ENCODE measurements around the gene NHEJ1.

The NHEJ1 gene

DNA sequence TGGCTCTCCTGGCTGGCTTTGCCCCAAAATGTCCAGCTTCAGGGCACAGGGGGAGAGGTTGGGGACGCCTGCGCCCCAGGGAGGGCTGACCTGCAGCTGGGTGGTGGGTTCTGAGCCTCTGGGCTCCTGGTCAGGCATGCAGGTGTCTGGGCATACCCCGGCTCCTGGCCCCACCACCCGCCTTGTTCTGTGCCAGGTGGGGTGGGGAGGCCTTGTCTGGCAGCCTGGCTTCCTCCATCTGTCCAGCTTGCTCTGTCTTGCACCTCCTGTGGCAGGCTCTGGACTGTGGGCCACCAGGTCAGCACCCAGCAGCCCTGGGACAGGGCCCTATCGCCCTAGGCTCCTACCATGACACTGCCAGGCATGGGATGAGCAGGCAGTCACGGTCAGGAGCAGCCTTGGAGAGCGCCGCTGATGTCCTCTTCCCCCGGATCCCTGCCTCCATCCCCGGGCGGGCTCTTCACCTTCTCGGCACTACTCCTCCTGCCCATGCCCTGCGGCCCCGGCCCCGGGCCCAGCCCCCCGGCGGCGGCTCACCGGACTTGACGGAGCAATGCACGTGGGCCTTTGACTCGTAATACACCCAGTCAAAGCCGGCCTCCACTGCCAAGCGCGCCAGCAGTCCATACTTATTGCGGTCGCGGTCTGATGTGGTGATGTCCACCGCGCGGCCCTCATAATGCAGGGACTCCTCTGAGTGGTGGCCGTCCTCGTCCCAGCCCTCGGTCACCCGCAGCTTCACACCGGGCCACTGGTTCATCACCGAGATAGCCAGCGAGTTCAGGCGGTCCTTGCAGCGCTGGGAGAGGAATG lies 103.5 kb downstream of the NHEJ1 start:
- Mint-ChIP-seq H3K4me3 (no peak overlapping the region), H3K4me1 (no peaks in the 10 kb centered on the region), H3K9me3 (no peaks in the 10 kb centered on the region), H3K36me3 (ENCODE audit: low read depth) (no peaks in the 10 kb centered on the region), H3K27me3 (ENCODE audit: low read depth, poor library complexity) (peaks cover 93% of the 10 kb centered on the region), H3K27ac (no peak overlapping the region)
- DNase-seq, result peak; percentile 22
- TF ChIP-seq, protein P1, sequence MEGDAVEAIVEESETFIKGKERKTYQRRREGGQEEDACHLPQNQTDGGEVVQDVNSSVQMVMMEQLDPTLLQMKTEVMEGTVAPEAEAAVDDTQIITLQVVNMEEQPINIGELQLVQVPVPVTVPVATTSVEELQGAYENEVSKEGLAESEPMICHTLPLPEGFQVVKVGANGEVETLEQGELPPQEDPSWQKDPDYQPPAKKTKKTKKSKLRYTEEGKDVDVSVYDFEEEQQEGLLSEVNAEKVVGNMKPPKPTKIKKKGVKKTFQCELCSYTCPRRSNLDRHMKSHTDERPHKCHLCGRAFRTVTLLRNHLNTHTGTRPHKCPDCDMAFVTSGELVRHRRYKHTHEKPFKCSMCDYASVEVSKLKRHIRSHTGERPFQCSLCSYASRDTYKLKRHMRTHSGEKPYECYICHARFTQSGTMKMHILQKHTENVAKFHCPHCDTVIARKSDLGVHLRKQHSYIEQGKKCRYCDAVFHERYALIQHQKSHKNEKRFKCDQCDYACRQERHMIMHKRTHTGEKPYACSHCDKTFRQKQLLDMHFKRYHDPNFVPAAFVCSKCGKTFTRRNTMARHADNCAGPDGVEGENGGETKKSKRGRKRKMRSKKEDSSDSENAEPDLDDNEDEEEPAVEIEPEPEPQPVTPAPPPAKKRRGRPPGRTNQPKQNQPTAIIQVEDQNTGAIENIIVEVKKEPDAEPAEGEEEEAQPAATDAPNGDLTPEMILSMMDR (IDR thresholded peaks at IDR 0.05), result no peak

DNA sequence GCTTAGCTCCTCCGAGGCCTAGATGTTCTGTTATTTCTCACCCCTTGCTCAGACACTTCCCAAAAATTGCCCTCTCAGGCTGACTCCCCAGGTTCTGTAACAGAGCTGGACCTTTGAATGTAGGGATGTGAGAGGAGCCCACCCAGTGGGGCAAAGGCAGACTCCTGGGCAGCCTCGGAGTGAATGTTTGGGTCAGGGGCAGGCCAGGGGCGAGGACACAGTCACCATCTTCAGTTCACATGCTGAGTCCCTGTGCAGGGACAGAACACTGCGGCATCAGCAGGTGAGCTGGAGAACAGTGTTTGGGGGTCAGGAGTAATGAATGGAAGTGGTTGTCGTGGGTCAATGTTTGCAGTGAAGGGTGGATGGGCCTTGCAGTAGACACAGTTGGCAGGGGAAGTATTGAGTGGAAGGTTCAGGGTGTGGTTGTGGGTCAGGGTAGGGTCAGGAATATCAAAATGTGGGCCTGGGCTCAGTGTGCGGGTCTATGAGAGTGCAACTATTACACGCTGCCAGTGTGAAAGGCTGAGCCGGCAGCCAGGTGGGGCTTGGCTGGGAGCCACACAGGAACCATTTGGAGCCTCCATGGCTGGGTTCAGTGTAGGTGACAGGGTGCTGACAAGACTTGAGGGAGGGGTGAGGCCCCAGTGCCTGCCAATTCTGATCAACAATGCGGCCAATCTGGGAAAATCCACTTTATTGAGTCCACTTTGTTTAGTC lies 104.3 kb downstream of the NHEJ1 start:
- Mint-ChIP-seq H3K4me3 (no peak overlapping the region), H3K36me3 (ENCODE audit: low read depth) (no peaks in the 10 kb centered on the region), H3K27ac (no peak overlapping the region), H3K9me3 (no peaks in the 10 kb centered on the region), H3K4me1 (no peaks in the 10 kb centered on the region), H3K27me3 (ENCODE audit: low read depth, poor library complexity) (peaks cover 93% of the 10 kb centered on the region)
- TF ChIP-seq, protein P1 (IDR thresholded peaks at IDR 0.05), result no peak
- DNase-seq, result no peak

DNA sequence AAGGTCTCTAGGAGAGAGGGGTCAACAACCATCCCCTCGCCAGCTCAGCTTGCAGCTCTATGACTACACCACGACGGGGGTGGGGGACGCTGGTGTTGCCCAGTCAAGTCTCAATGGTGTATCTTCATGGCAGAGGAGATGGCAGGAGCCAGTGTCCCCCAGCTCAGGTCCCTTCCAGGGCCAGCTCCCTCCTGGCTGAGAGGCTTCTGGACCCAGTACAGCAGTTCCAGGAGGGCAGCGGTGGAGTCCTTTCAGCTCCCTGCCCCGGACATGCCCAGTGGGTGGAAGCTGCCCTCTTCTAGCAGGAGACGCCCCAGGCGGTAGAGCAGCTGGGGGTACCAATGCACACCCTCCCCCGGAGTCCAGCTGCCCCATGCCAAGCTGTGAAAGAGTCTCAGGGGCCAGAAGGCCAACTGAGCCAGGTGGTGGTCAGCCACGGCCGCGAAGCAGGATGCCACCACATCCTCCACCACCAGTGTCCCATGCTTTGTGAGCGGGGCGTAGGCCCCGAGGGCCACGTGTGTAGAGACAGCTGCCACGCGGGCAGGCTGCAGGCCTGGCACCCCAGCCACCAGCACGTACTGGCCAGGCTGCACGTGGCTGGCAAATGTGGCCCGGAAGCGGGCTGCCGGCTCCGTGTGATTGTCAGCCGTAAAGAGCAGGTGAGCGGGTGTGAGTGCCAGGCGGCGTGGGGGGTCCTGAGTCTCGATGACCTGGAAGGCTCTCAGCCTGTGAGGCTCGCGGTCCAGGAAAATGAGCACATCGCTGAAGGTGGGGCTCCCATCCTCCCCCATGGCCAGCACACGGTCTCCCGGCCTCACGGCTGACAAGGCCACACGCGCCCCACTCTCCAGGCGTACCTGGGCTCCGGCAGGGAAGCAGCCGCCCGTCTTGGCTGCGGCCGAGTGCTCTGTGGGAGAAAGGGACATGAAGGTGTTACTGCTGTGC lies 105.4 kb downstream of the NHEJ1 start:
- Mint-ChIP-seq H3K4me1 (no peaks in the 10 kb centered on the region), H3K27ac (no peak overlapping the region), H3K36me3 (ENCODE audit: low read depth) (no peaks in the 10 kb centered on the region), H3K27me3 (ENCODE audit: low read depth, poor library complexity) (peaks cover 100% of the 10 kb centered on the region), H3K9me3 (no peaks in the 10 kb centered on the region), H3K4me3 (no peak overlapping the region)
- TF ChIP-seq, protein P1 (IDR thresholded peaks at IDR 0.05), result no peak
- DNase-seq, result no peak

DNA sequence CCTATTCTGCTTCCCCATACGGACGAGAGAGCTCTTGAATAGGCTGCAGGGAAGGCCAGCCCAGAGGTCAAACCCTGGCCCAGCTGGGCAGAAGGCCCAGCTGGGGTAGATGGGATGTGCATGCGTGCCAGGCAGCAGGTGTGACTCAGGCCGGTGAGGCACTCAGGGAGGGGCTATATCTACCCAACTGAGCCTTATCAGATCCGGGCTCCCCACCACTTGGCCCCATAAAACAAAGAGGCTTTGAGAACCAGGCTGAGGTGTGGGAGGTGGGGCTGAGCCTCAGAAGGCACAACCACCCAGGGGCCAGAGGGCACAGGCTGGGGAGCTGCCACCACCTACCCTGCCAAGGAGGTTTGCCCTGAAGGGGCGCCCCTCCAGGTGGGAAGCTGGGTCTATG lies 111.3 kb downstream of the NHEJ1 start:
- Mint-ChIP-seq H3K4me1 (no peaks in the 10 kb centered on the region), H3K9me3 (no peaks in the 10 kb centered on the region), H3K36me3 (ENCODE audit: low read depth) (no peaks in the 10 kb centered on the region), H3K4me3 (no peak overlapping the region), H3K27me3 (ENCODE audit: low read depth, poor library complexity) (peaks cover 98% of the 10 kb centered on the region), H3K27ac (no peak overlapping the region)
- DNase-seq, result no peak
- TF ChIP-seq, protein P1 (IDR thresholded peaks at IDR 0.05), result no peak

DNA sequence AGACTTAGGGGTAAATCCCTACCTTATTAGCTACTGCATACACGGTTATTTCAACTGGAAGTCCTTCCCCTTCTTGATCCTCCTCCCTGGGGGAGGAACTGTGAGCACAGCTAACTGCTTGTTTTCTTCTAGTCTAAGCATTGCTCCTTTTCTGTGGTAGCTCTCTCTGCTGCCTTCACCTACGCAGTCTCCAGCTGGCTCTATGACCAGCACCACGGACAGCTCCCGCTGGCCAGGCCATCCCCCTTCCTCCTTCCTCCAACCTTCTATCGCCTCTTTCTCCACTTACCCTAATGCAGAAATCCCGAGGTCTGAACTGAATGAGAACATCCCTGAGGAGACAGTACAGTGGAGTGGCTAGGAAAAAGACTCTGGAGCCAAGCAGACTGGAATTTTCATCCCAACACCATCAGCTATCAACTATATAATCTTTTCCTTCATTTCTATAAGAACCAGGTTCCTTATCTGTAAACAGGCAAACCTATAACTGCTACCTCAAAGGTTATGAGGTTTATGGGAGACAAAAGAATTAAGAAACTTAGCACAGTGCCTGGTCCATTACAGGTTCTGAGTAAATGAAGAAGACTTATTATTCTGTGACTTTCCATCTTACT lies 114.6 kb downstream of the NHEJ1 start:
- Mint-ChIP-seq H3K36me3 (ENCODE audit: low read depth) (no peaks in the 10 kb centered on the region), H3K9me3 (no peaks in the 10 kb centered on the region), H3K4me3 (no peak overlapping the region), H3K4me1 (peaks cover 4% of the 10 kb centered on the region), H3K27ac (no peak overlapping the region), H3K27me3 (ENCODE audit: low read depth, poor library complexity) (peaks cover 98% of the 10 kb centered on the region)
- DNase-seq, result peak; percentile 92
- TF ChIP-seq, protein P1 (IDR thresholded peaks at IDR 0.05), result no peak
